Suppressor macrophage treated with lipopolysaccharide for 4 hours (primary cell): Measurements from ENCODE around the gene ITIH2.
"Not testable (repeated sequence)": the region's sequence is repeated elsewhere in the genome, so short reads cannot be mapped to it uniquely, and the experiment has no call there.

Source experiments
- DNase-seq: peaks from one replicate; pipeline ENCODE4 v3.0.0-alpha.2; 2020

The ITIH2 gene

DNA sequence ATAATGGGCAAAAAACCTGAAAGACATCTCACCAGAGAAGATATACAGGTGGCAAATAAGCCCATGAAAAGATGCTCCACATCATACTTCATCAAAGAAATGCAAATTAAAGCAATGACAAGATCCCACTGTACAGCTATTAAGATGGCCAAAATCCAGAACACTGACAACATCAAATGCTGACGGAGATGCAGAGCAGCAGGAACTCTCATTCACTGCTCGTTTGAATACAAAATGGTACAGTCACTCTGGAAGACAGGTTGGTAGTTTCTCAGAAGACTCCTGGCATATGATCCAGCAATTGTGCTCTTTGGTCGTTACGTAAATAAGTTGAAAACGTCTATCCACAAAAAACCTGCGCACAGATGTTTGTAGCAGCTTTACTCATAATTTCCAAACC, 49.1 kb downstream of the ITIH2 start:
- no peak for DNase-seq

DNA sequence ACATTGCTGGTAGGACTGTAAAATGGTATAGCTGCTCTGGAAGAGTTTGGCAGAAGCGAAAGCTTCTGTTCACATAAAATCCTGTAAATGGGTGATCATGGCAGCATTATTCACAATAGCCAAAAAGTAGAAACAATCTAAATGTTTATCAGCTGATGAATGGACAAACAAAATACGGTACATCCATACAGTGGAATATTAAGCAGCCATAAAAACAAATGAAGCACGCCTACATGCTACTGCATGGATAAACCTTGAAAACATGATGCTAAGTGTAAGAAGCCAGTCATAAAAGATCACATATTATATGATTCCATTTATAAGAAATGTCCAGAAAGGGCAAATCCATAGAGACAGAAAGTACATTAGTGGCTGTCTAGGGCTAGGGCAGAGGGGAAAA, 52.0 kb downstream of the ITIH2 start:
- no peak for DNase-seq

DNA sequence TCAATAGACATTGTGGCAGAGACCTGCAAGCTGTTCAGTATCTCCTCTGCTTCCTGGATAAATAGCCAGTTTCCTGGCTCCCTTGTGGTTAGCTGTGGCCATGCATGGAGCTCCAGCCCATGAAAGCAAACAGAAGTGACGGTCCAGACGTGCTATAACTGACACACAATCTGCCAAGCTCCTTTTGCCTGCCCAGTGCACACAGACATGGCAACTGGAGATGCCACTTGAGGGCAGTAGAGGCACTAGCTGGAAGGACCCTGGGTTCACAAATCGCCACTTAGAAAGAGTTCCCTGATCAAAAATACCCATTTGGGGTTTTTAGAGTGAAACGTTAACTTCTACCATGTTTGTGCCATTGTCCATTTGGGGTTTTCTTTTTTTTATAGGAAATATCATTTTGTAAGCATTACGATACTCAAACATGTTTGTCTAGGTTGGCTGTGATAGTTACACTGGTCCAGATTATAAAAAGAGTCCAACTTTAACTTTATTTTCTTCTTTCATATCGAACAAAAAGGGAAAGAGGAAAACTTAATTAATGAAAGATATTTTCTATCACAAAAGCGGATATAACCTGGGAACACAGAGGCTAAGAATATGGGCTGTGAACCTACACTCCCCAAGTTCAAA, 53.4 kb downstream of the ITIH2 start:
- peak; percentile 30 for DNase-seq

DNA sequence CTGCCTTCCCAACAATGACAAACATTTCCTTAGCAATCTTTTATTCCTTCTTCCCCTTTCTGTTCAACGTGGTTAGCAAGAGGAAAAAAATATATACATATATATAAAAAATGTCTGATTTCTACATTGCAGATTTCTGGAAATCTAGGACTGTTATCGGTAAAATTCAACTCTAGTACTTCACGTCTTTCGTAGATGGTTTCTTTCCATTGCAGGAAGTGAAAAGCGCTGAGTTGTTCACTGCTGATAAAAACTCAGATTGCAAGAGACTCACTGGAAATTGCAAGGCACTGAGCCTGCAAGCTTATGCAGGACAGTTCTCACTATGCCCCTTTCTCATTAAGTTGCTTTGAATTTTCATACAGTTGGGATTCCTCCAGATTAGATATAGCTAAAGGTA, 60.8 kb downstream of the ITIH2 start:
- DNase-seq: peak; percentile 33

DNA sequence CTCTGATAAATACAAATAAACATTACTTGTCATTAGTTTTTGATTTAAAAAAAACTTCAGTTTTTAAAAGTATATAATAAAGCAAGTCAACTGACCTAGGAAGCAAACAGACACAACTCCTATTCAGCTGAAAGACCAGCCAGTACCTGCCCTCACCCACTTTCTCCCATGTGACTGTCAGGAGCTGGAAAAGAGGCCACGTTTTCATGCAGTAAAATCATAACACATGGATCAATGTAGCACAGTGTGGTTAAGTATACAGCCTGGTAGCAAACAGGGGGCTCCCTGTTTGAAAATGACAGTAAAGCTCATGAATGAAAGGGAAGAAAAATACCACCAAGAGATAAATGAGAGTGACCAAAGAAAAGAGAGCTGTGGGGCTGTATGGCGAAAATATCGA, 63.1 kb downstream of the ITIH2 start:
- DNase-seq: no peak

DNA sequence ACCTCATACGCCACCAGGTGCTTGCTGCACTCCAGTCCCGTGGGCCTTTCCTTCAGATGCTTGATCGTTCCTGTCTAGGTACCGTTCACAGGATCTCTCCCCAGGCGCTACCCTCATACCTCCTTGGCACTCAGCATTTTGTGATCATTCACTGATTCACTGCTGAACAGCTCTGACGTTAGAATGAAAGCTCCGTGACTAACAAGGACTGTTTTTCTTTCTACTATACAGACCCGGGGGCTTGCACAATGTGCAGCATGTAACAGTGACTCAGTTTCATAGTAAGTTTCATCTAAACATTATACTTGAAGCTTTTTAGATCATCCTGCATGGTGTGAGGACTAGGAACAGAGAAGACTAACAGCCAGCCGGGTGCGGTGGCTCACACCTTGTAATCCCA, 64.1 kb downstream of the ITIH2 start:
- no peak for DNase-seq

DNA sequence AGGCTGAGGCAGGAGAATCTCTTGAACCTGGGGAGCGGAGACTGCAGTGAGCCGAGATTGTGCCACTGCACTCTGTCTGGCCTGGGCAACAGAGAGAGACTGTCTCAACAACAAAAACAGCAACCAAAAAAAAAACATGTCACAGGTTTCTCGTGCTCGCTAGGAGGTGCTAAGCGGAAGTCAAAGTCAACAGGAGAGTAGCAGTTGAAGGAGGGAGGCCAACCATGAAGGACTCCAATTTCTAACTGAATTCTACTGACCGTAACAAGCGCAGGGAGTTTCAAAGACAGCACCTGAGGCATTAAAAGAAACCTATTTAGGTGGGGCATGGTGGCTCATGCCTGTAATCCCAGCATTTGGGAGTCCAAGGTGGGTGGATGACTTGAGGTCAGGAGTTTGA, 65.3 kb downstream of the ITIH2 start:
- no peak for DNase-seq

DNA sequence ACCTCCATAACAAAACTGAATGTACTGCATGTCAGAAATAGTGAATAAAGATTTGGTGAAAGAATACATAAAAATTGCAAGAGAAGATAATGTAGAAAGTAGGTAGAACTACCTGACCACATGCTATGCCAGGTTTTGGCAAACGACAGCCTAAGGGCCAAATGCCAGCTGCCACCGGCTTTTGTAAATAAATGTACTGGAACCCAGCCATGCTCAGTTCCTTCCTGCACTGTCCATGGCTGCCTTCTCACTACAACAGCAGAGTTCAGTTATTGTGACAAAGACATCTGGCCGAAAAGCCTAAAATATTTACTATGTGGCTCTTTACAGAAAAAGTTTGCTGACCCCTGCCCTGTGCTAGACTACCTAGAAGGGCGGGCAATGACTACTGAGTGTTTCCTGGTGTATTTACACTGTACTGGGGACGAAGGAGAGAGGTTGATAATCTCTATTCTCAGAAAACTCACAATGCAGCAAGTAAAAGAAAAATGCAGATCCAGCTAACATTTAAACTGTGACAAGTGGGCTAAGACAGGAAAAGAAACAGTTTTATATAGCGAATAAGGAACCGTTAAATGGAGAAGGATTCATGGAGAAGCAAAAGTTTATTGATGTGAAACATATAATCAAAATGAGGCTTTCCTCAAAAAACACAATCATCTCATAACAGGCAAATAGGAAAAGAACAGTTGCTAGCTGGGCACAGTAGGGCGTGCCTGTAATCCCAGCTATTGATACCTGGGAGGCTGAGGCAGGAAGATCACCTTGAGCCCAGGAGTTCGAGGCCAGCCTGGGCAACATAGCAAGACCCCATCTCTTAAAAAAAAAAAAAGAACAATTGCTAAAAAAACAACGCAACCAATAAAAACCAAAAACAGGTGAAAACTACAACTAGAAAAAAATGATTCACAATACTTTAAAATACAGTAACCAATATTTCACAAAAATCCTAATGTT, 71.0 kb downstream of the ITIH2 start:
- DNase-seq: no peak

DNA sequence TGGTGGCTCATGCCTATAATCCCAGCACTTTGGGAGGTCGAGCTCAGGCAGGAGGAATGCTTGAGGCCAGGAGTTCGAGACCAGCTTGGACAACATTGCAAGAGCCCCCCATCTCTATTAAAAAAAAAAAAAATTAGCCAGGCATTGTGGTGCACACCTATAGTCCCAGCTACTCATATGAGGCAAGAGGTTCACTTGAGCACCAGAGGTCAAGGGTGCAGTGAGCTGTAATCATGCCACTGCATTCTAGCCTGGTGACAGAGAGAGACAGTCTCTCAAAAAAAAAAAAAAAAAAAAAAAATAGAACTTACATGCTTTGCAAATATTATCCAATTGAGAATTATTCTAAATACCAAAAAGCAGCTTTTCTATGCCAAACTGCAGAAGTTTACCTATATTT, 73.7 kb downstream of the ITIH2 start:
- DNase-seq: no peak

DNA sequence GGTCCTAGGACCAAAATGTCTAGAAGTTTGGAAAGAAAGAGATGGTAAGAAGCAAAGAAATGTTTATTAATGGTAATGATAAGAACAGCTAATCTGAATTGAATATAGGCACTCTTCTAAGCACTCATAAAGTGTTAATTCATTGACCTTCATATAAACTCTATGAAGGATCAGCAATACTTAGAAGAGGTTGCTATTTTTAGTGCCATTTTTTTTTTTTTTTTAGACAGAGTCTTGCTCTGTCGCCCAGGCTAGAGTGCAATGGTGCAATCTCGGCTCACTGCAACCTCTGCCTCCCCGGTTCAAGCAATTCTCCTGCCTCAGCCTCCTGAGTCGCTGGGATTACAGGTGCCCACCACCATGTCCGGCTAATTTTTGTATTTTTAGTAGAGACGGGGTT, 79.1 kb downstream of the ITIH2 start:
- DNase-seq: not testable (repeated sequence)

DNA sequence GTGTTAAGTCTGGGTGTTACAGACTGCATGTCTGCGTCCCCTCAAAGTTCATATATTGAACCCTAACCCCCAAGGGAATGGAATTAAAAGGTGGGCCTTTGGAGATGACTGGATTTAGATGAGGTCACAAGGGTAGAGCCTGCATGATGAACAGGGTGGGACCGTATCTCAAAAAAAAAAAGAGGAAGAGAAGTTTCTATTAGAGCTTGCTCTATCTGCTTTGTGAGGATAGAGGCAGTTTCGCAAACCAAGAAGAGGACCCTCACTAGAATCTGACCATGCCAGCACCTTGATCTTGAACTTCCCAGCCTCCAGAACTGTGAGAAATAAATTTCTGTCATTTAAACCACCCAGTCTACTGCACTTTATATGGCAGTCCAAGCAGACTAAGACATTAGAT, 83.3 kb downstream of the ITIH2 start:
- peak; percentile 27 for DNase-seq

DNA sequence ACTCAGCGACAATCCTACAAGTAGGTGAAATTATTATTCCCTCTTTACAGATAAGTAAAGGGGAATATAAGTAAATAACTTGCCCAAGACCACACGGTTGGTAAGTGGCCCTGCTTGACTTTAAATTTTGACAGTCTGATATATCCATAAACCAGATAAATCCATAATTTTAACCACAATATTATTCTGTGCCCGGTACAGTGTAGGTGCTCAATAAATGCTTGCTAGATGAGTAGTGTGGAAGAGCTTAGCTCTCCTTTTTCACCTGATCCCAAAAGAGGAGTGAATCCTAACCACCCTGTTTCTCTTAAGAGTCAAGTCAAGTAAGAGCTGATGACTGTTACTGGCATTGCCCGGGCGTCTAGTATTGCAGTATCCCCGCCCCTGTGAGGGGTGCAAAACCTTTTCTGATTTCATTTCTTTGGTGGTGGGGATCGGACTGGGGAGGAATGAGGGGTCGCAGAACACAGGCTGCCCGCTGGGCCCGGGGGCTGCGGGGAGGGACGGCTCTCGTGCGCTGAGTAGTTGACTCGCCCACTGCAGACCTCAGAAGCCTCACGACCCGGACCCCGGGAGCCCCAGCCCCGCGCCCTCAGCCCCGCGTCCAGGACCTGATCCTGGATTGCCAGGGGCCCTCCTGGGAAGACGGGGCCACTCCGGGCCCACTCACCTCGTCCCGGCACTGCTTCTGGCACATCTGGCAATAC, 84.2 kb downstream of the ITIH2 start:
- peak; percentile 33 for DNase-seq

DNA sequence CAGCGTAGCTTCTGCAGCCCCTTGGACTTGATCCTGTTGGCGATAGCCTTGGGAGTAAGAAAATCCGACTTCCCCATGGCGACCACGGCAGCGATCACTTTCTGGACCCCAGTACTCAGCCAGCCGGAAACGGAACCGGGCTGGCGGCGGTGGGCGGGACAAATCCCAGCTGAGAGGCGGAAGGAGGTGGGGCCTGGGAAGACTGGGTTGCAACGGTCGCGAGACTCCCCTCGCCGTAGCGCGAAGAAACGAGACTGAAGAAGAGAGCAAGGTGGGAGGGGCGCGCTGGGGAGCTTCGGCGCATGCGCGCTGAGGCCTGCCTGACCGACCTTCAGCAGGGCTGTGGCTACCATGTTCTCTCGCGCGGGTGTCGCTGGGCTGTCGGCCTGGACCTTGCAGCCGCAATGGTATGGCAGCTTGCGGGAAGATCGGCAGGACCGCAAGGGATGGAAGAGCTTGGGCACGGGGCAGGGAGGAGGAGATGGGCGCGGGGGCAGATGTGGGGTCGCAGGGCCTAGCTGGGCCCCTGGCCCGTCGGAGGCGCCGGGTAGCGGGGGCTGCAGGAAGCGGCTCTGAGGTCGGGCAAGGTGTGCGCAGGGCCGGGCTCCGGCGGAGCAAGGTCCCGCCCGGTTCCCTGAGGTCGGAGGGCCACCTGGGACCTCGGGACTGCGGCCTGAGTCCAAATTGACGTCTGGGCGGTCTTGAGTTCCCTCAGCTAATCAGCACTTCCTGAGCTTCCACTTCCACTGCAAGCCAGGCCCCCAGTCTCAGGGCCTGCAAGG, 84.9 kb downstream of the ITIH2 start, which contains the start of the genes ATP5F1C and KIN:
Gene ATP5F1C, plus strand, starts transcription at position 321 of the 782 bp plus-strand sequence. Its CDS starts 31 bp downstream, at position 352.
Gene KIN, minus strand, starts transcription at position 137 of the 782 bp plus-strand sequence. Its CDS starts 60 bp downstream, at position 77.
- peak; percentile 99 for DNase-seq

DNA sequence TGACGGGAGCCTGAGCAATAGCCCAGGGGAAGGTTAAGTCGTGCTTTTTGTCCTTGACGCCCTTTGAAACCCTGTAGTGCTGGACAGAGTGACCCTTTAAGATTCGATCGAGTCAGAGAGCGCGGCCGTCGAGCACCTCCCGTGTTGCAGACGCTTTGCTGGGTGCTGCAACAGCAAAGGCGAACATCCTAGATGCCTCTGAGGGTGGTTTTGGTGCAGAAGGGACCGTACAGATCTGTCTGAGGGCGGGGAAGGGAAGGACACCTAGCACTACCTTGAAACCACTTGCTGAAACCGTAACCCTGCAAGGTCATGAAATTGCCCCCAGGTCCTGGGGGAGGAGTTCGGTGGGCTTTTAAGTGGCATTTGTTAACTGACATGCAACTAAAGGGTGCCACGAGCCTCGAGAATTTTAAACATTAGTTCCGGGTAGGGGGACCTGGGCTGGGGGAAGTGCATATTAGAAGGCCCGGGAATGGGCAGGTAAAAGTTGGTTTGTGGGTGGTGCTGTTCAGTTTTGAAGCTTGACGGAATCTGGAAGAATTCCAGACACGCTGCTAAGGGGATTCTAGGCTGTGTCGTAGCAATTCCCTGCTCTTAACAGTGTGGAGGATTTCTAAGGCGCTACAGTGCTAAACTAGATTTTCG, 85.6 kb downstream of the ITIH2 start:
- DNase-seq: no peak

DNA sequence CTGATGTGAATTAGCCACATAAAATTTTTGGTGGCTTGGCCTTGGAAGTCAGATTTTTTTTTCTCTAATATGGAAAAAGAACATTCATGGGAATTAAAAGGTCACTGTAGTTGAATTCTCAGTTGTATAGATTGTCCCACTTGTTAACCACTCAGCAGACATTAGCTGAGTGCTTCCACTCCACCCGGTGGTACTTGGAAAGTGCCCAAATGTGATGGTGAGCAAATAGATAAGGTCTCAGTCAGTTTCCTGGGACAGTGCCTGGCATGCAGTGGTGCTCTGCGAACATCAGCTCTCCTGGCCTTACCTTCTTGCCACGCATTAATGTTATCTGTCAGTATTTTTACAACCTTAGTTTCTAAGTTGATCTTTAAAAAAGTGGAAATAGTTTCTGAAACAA, 86.3 kb downstream of the ITIH2 start:
- DNase-seq: no peak

DNA sequence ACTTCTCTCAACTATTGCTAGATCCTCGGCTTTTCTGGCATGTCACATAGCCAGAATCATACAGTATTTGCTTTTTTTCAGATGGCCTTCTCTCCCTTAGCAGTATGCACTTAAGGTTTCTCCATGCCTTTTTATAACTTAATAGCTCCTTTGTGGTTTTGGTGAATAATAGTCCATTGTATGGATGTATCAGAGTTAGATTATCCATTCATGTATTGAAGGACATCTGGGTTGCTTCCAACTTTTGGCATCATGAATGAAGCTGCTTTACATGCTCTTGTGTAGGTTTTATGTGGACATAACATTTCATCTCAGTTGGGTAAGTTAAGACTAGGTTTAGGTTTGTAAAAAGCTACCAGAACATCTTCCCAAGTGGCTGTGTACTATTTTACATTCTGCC, 89.4 kb downstream of the ITIH2 start:
- no peak for DNase-seq

DNA sequence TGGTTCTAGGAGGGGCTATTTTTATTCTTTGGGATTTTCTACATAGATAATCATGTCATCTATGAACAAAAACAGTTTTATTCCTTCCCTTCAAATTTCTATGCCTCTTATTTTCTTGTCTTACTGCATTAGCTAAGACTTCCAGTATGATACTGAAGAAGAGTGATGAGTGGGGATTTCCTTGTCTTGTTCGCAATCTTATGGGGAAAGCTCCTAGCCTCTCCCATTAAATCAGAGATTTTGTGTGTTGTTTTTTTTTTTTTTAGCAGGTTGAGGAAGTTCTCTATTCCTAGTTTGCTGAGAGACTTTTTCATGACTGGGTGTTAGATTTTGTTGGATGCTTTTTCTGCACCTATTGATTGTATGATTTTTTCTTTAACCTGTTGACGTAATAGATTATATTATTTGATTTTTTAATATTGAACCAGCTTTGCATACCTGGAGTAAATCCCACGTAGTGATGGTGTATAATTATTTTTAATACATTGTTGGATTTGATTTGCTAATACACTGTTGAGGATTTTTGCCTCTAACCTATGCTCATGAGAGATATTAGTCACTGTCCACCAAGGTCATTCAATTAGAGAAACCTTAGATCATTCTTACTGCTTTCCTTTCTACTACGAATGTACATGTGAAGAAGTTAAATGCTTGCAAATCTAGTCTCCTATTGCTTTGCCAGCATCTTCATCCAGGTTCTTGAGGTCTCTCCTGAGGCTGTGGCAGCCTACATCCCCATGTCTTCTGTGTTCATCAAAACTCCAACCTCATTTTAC, 91.3 kb downstream of the ITIH2 start:
- peak; percentile 25 for DNase-seq

DNA sequence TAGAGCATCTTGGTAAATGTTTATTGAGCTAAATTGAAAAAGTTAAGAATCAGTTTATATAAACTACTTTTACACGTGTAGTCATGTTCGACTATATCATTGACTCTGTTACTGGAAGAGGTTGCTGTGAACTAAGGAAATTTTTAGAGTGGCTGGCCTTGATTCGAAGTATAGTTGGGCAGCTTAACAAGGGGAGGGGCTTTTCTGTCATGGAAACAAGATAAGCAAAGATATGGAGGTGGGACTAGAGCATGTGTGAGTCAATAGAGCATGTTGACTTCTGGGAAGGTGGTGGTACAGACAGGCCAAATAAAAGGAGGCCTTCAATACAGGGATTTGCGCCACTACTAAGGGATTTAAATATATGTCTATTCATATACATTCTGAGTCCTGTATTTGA, 92.5 kb downstream of the ITIH2 start:
- no peak for DNase-seq

DNA sequence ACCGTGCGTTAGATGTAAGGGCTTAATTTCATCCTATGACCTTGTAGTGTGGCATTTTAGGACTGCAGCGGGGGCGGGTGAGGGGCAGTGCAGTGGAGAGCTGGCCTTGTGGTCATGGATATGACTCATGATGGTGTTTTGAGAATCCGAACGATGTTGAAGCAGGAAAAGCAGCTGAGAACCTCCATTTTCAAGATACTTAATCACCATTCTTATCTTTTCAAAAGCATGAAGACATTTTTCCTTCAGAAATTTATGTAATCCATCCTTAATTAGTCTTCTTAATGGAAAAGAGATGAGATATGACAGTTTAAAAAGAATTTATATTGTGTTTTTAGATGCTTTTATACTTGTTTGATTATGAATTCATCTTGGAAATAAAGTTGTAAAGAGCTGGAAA, 94.5 kb downstream of the ITIH2 start:
- DNase-seq: peak; percentile 28
